H1 (cell line): ENCODE data around the gene ARRDC1. TPM values are rescaled to one million over a fixed set of nuclear protein-coding genes. Genes with fewer than 3 reads are reported as not detected.

ENCODE experiments used
- CTCF ChIA-PET: fragments of 300-600 bp; sonication (Branson Sonifier 250); formaldehyde crosslinking; loops from one replicate; lab custom pipeline; 2021; ENCODE audit not compliant: partially characterized antibody; lab: Charles Lee
- POLR2A ChIA-PET: fragments of 300-600 bp; sonication (Branson Sonifier 250); formaldehyde crosslinking; loops from one replicate; lab custom pipeline; 2021; ENCODE audit warnings: inconsistent platforms; ENCODE audit not compliant: partially characterized antibody; lab: Charles Lee
- DNase-seq, 2 experiments: peaks; one replicate each; pipeline versions ENCODE4 v3.0.0 to v3.0.0-alpha.2; 2010 to 2022; ENCODE audit warnings: low spot score in 2 of 2, low read depth in 1 of 2, mixed read lengths in 1 of 2
- FAIRE-seq: peaks from 2 replicates; lab custom pipeline; 2011; peaks lifted over from hg19 to GRCh38; lab: Jason Lieb, UNC
- H2AFZ ChIP-seq: 2 replicates; pipeline ENCODE4 v1.8.1; 2012; ENCODE audit warnings: low read length, inconsistent platforms
- H2AK5ac ChIP-seq: 2 replicates; pipeline ENCODE4 v1.6.1; 2013; ENCODE audit warnings: low read depth, low read length
- H2BK120ac ChIP-seq: replicated peaks from 2 replicates; pipeline ENCODE3; 2013; ENCODE audit warnings: low read depth, low read length, inconsistent platforms
- H2BK12ac ChIP-seq: 2 replicates; pipeline ENCODE4 v1.6.1; 2013; ENCODE audit warnings: low read depth, low read length
- H2BK15ac ChIP-seq: 2 replicates; pipeline ENCODE4 v1.6.1; 2013; ENCODE audit warnings: low read length
- H2BK20ac ChIP-seq: 2 replicates; pipeline ENCODE4 v1.6.1; 2013; ENCODE audit warnings: low read length
- H2BK5ac ChIP-seq: 2 replicates; pipeline ENCODE4 v1.6.1; 2013; ENCODE audit warnings: low read depth, low read length
- H3K14ac ChIP-seq: 2 replicates; pipeline ENCODE4 v1.6.1; 2013; ENCODE audit warnings: inconsistent platforms; ENCODE audit not compliant: insufficient read length
- H3K18ac ChIP-seq: 2 replicates; pipeline ENCODE4 v1.6.1; 2013; ENCODE audit warnings: low read length; ENCODE audit errors: extremely low read depth
- H3K23ac ChIP-seq: 2 replicates; pipeline ENCODE4 v1.6.1; 2013; ENCODE audit warnings: inconsistent platforms; ENCODE audit not compliant: insufficient read length
- H3K23me2 ChIP-seq: 2 replicates; pipeline ENCODE4 v1.6.1; 2013; ENCODE audit warnings: low read depth, low read length
- H3K27ac ChIP-seq: 2 replicates; pipeline ENCODE4 v1.6.1; 2011; ENCODE audit warnings: low read depth, low read length, inconsistent platforms
- H3K27me3 ChIP-seq, 4 experiments: replicated peaks in 1 of 4; 1 replicate in 1 of 4; 2 replicates in 3 of 4; pipeline versions ENCODE4 v1.6.1 to v1.8.1; 2011 to 2013; ENCODE audit warnings: low read length in 3 of 4, mild to moderate bottlenecking in 3 of 4, inconsistent platforms in 2 of 4, mixed read lengths in 2 of 4, moderate library complexity in 1 of 4; ENCODE audit not compliant: control insufficient read depth in 3 of 4, insufficient read depth in 3 of 4; ENCODE audit errors: extremely low read depth in 1 of 4
- H3K36me3 ChIP-seq, 4 experiments: 2 replicates each; pipeline versions ENCODE4 v1.6.1 to v1.8.1; 2011 to 2013; ENCODE audit warnings: mild to moderate bottlenecking in 4 of 4, low read length in 3 of 4, moderate library complexity in 2 of 4, control low read depth in 1 of 4, inconsistent platforms in 1 of 4; ENCODE audit not compliant: insufficient read depth in 4 of 4, control insufficient read depth in 2 of 4
- H3K4ac ChIP-seq: replicated peaks from 2 replicates; pipeline ENCODE3; 2013; ENCODE audit warnings: low read length, low read depth, mixed read lengths, inconsistent platforms; ENCODE audit not compliant: insufficient read length
- H3K4me1 ChIP-seq, 4 experiments: replicated peaks in 1 of 4; 1 replicate in 1 of 4; 2 replicates in 3 of 4; pipeline versions ENCODE4 v1.6.1 to v1.8.1; 2011 to 2013; ENCODE audit warnings: low read length in 3 of 4, inconsistent platforms in 2 of 4, mixed read lengths in 1 of 4; ENCODE audit not compliant: insufficient read depth in 4 of 4, control insufficient read depth in 3 of 4
- H3K4me2 ChIP-seq, 2 experiments: 2 replicates each; pipeline versions ENCODE4 v1.6.1 to v1.8.1; 2011 to 2013; ENCODE audit warnings: low read depth in 2 of 2, low read length in 2 of 2, control low read depth in 1 of 2, inconsistent platforms in 1 of 2, mild to moderate bottlenecking in 1 of 2; ENCODE audit not compliant: insufficient read depth in 1 of 2
- H3K4me3 ChIP-seq, 4 experiments: fragments of 200-600, 300-600 bp in 1 of 4; sonication (generic), shearing (Covaris generic), sonication (Bioruptor Twin) in 1 of 4; 2 replicates each; pipeline versions ENCODE4 v1.5.1 to v1.8.1; 2011 to 2016; ENCODE audit warnings: low read length in 4 of 4, low read depth in 3 of 4, control low read depth in 2 of 4, inconsistent platforms in 2 of 4, mild to moderate bottlenecking in 2 of 4, mixed read lengths in 1 of 4, moderate library complexity in 1 of 4; ENCODE audit not compliant: insufficient read depth in 2 of 4; ENCODE audit errors: extremely low read depth in 1 of 4
- H3K56ac ChIP-seq: replicated peaks from 2 replicates; pipeline ENCODE3; 2013; ENCODE audit warnings: low read depth, mild to moderate bottlenecking, mixed read lengths, low read length, inconsistent platforms; ENCODE audit not compliant: insufficient read length
- H3K79me1 ChIP-seq: 2 replicates; pipeline ENCODE4 v1.6.1; 2013; ENCODE audit warnings: low read depth, low read length, control low read depth
- H3K79me2 ChIP-seq, 2 experiments: 2 replicates each; pipeline versions ENCODE4 v1.6.1 to v1.8.1; 2012 to 2013; ENCODE audit warnings: low read length in 2 of 2, mild to moderate bottlenecking in 2 of 2, inconsistent platforms in 1 of 2; ENCODE audit not compliant: insufficient read depth in 2 of 2, control insufficient read depth in 1 of 2
- H3K9ac ChIP-seq, 4 experiments: replicated peaks in 1 of 4; 1 replicate in 1 of 4; 2 replicates in 3 of 4; pipeline versions ENCODE4 v1.6.1 to v1.8.1; 2011 to 2013; ENCODE audit warnings: low read depth in 3 of 4, low read length in 3 of 4, control low read depth in 2 of 4, mild to moderate bottlenecking in 2 of 4, moderate library complexity in 2 of 4, inconsistent platforms in 1 of 4; ENCODE audit errors: extremely low read depth in 1 of 4
- H3K9me3 ChIP-seq, 2 experiments: 2 replicates each; pipeline versions ENCODE4 v1.6.1 to v1.8.1; 2012 to 2013; ENCODE audit warnings: mild to moderate bottlenecking in 2 of 2, moderate library complexity in 2 of 2, control low read depth in 1 of 2, inconsistent platforms in 1 of 2, low read depth in 1 of 2, low read length in 1 of 2, mixed read lengths in 1 of 2; ENCODE audit not compliant: insufficient read depth in 2 of 2
- H4K20me1 ChIP-seq, 2 experiments: replicated peaks in 1 of 2; 2 replicates each; pipeline versions ENCODE3 to v1.8.1; 2011 to 2013; ENCODE audit warnings: inconsistent platforms in 2 of 2, low read length in 2 of 2, mild to moderate bottlenecking in 1 of 2; ENCODE audit not compliant: insufficient read depth in 2 of 2, control insufficient read depth in 1 of 2
- H4K5ac ChIP-seq: 2 replicates; pipeline ENCODE4 v1.6.1; 2013; ENCODE audit warnings: low read length, low read depth, mixed read lengths, inconsistent platforms; ENCODE audit not compliant: insufficient read length
- H4K8ac ChIP-seq: 2 replicates; pipeline ENCODE4 v1.8.0; 2013; ENCODE audit warnings: mild to moderate bottlenecking, moderate library complexity, low read length, inconsistent platforms; ENCODE audit not compliant: insufficient read depth; ENCODE audit errors: extremely low read depth
- H4K91ac ChIP-seq: replicated peaks from 2 replicates; pipeline ENCODE3; 2013; ENCODE audit warnings: low read length, mixed read lengths, inconsistent platforms; ENCODE audit not compliant: insufficient read length
- RBBP5 ChIP-seq: IDR thresholded peaks from 2 replicates; pipeline ENCODE4 v1.7.1; 2012; ENCODE audit warnings: low read depth, mild to moderate bottlenecking, inconsistent platforms, low read length, moderate library complexity, borderline replicate concordance
- RNF2 ChIP-seq: fragments of 200-900, 300-1000 bp; sonication (generic); IDR thresholded peaks from 2 replicates; pipeline ENCODE4 v1.7.1; 2016; ENCODE audit warnings: borderline replicate concordance, low read depth, mild to moderate bottlenecking, antibody characterized with exemption, low read length; ENCODE audit not compliant: poor library complexity, severe bottlenecking; ENCODE audit errors: missing control alignments
- WGBS, 2 experiments: shearing (Covaris generic) in 1 of 2; methylation state at CpG; one replicate each; pipeline versions ENCODE4 v1.1.6 to v1.1.7; 2013 to 2015; ENCODE audit warnings: low lambda C conversion rate in 2 of 2, mixed read lengths in 2 of 2, inconsistent platforms in 1 of 2, low coverage in 1 of 2, missing lambda C conversion rate in 1 of 2; ENCODE audit not compliant: insufficient replicate concordance in 2 of 2, insufficient coverage in 1 of 2, insufficient read length in 1 of 2; ENCODE audit errors: extremely low coverage in 1 of 2, missing lambda C conversion rate in 1 of 2; 5-methylcytosine and 5-hydroxymethylcytosine counted together
- polyA plus RNA-seq, 7 experiments: library from polyadenylated mRNA; depleted of rRNA in 3 of 7; stranded (reverse) in 5 of 7; unstranded in 2 of 7; fragments of >200 nt in 5 of 7; fragments of 200-250 nt in 2 of 7; gene quantifications; 1 replicate in 5 of 7; 2 replicates in 1 of 7; 4 replicates in 1 of 7; pipeline versions ENCODE4 v1.2.1 to v1.2.3, GENCODE V29; 2011 to 2013; ENCODE audit warnings: missing spikeins in 2 of 7, mixed read lengths in 2 of 7
- total RNA-seq: library from RNA; stranded (reverse); fragmentation: NEBNext Ultra II Directional; extraction: Animal tissue kit (Norgen Biotek cat#: 25700); gene quantifications from 2 replicates; pipeline ENCODE4 v1.2.1, GENCODE V29; 2021

The ARRDC1 gene
- total and polyA plus RNA-seq, 2 of the 8 experiments (the other 6 are each of a cell fraction or from before 2014, with no cell fraction given): 22.0 to 58.4 TPM

- H4K8ac ChIP-seq: no peak overlapping the region
- ChIA-PET POLR2A (interaction anchor here (1.0 to 4.3 kb wide), 7 partner anchors 8 to 46 kb away, joined by 3 to 26 read pairs (median 7); partner anchors contain the start of gene EHMT1), CTCF (interaction anchor here (0.7 to 3.1 kb wide), 10 partner anchors 9 to 45 kb away, joined by 3 to 11 read pairs (median 4); no protein-coding TSS in a partner anchor)
- H3K27me3 ChIP-seq: no peaks in the 10 kb centered on the region
- H3K79me2 ChIP-seq: peaks cover 8 to 91% of the 10 kb centered on the region in 2 experiments
- WGBS, 2 experiments: 76% methylated on average over 7 of the region's 7 CpGs; no CpG with 5 or more reads in 1 of the 2 experiments
- peak overlapping the region; percentile 63; the same call in 1 of the 2 replicates for H2BK15ac ChIP-seq
- H4K5ac ChIP-seq: peak overlapping the region; percentile 69
- H3K9ac ChIP-seq: peak overlapping the region in 1 of 4 experiments; percentile 23; a peak in 1 of 7 replicates
- FAIRE-seq (no peak), DNase-seq (no peak)
- peak overlapping the region; percentile 2 for H2BK120ac ChIP-seq
- H2AK5ac ChIP-seq: 0 out of 2 replicates have a peak overlapping the region, but pooled peaks have one; percentile 29
- H3K79me1 ChIP-seq: peaks cover 12% of the 10 kb centered on the region
- peaks cover 24 to 51% (median 36%) of the 10 kb centered on the region in 4 experiments for H3K4me1 ChIP-seq
- no peaks in the 10 kb centered on the region for H3K9me3 ChIP-seq
- H3K27ac ChIP-seq: peak overlapping the region; percentile 73; the same call in 1 of the 2 replicates
- H3K4me3 ChIP-seq: peak overlapping the region in 1 of 4 experiments; percentile 18; a peak in 1 of 8 replicates
- no peak overlapping the region for H2AFZ ChIP-seq
- no peak overlapping the region for H3K23ac ChIP-seq
- H4K20me1 ChIP-seq: peaks cover 0 to 2% of the 10 kb centered on the region in 2 experiments
- no peak overlapping the region for H3K56ac ChIP-seq
- peak overlapping the region; percentile 2 for H4K91ac ChIP-seq
- no peak overlapping the region for H3K4ac ChIP-seq
- peak overlapping the region; percentile 65; the same call in 1 of the 2 replicates for H3K18ac ChIP-seq
- H2BK5ac ChIP-seq: peak overlapping the region; percentile 86
- no peak overlapping the region for H3K14ac ChIP-seq
- H2BK12ac ChIP-seq: peak overlapping the region; percentile 91
- TF ChIP-seq RNF2 (no peak), RBBP5 (0 out of 2 replicates have a peak, but pooled peaks have one; percentile 23)
- H3K4me2 ChIP-seq: peak overlapping the region; percentile 34 to 91; a peak in 3 of 4 replicates
- peaks cover 0 to 2% (median 0%) of the 10 kb centered on the region in 4 experiments; a peak in 1 of 8 replicates for H3K36me3 ChIP-seq
- H3K23me2 ChIP-seq: peaks cover 9% of the 10 kb centered on the region; the same call in 1 of the 2 replicates
- H2BK20ac ChIP-seq: no peak overlapping the region
These were observed 59.2 kb downstream of the ARRDC1 start for GRCh38 chr9:137664676-137665075.
